HUES48 (cell line): Measurements from ENCODE around the gene IL1A.
"Not testable (repeated sequence)": the region's sequence is repeated elsewhere in the genome, so short reads cannot be mapped to it uniquely, and the experiment has no call there.

Experiments
- H3K27ac ChIP-seq: one replicate; pipeline ENCODE4 v1.7.0; 2013; ENCODE audit warnings: low read depth, low read length, inconsistent platforms
- H3K27me3 ChIP-seq: 2 replicates; pipeline ENCODE4 v1.6.1; 2013; ENCODE audit warnings: mild to moderate bottlenecking, low read length; ENCODE audit not compliant: control insufficient read depth, insufficient read depth
- H3K36me3 ChIP-seq: 2 replicates; pipeline ENCODE4 v1.6.1; 2013; ENCODE audit warnings: low read length; ENCODE audit not compliant: control insufficient read depth, insufficient read depth
- H3K4me1 ChIP-seq: 2 replicates; pipeline ENCODE4 v1.6.1; 2013; ENCODE audit warnings: mild to moderate bottlenecking, low read length; ENCODE audit not compliant: control insufficient read depth, insufficient read depth
- H3K4me3 ChIP-seq: 2 replicates; pipeline ENCODE4 v1.5.1; 2013; ENCODE audit warnings: mild to moderate bottlenecking, low read depth, low read length
- H3K9ac ChIP-seq: 2 replicates; pipeline ENCODE4 v1.6.1; 2013; ENCODE audit warnings: mild to moderate bottlenecking, low read depth, low read length, moderate library complexity
- H3K9me3 ChIP-seq: 2 replicates; pipeline ENCODE4 v1.6.1; 2013; ENCODE audit warnings: low read length; ENCODE audit not compliant: control insufficient read depth, insufficient read depth

IL1A gene, protein sequence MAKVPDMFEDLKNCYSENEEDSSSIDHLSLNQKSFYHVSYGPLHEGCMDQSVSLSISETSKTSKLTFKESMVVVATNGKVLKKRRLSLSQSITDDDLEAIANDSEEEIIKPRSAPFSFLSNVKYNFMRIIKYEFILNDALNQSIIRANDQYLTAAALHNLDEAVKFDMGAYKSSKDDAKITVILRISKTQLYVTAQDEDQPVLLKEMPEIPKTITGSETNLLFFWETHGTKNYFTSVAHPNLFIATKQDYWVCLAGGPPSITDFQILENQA

DNA sequence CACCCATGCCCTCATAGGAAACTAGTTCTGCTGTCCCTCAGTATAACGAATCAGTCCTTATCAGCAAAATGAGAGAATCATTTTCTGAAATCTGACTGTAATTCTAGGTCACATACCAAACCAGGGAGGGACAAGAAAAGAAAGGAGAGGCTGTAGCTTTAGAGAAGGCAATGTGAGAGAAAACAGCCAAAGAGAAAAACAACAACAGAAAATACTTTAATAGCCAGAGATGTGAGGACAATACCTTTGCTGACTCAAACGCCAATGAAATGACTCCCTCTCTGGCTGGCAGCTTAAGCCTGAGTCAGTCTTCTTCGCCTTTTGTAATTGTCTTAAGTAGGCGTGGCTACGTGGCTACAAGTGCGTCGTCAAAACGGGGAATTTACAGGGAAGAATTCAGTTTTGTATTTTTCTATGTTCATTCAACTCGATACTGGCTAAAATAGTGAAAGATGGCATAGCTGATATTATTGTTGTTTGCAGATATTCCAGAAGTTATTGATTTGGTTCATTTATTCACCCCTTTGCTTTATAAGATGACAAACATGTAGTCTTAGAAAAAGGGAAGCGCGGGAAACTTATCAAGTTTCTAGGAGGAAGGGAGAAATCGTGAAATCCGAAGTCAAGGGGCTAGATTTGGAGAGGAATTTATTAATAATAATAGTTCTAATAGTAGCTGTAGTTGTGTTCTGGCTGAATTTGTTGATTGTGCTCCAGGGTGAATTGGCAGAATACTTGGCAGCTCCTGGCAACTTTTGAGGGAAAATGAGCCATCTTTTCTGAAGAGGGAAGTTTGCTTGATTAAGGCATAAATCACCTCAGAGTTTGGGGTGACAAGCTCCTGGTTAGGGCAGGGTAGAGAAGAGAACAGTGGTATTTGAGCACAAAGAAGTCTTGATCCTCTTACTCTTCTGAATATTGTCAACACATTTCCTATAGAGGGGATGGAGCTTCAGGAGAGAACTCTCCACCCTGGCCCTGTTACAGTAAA lies at the start of gene IL1A:
TSS of gene IL1A (minus strand) at position 295 of the 991 bp plus-strand sequence. CDS start 723 bp downstream, outside the sequence.
- Histone ChIP-seq H3K9me3 (no peaks in the 10 kb centered on the region), H3K9ac (no peak within 1 kb of the TSS), H3K4me1 (peaks cover 29% of the 10 kb centered on the region), H3K36me3 (no peaks in the 10 kb centered on the region), H3K27ac (peak within 1 kb of the TSS; percentile 48), H3K4me3 (peak within 1 kb of the TSS; percentile 37), H3K27me3 (no peaks in the 10 kb centered on the region)

DNA sequence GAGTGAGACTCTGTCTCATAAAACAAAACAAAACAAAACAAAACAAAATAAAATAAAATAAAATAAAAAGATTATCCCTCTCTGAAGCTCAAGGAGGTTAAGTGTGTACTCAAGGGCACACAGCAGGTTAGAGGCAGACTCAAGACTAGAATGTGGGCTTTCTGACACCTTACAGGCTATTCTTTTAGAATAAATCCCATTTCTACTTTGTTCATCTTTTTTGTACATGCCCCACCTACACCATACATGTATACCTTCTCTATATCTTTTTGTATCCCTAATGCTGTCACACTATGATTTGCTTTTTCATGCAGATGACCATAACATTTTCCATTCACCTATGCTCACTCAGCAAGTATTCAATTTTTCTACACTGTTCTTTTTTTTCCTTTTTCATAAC lies 49.7 kb upstream of the IL1A start:
- peaks cover 8% of the 10 kb centered on the region; the same call in 1 of the 2 replicates for H3K4me1 ChIP-seq
- H3K9ac ChIP-seq = no peak overlapping the region
- H3K27ac ChIP-seq = no peak overlapping the region
- no peaks in the 10 kb centered on the region for H3K9me3 ChIP-seq
- H3K36me3 ChIP-seq = no peaks in the 10 kb centered on the region
- H3K4me3 ChIP-seq = no peak overlapping the region
- H3K27me3 ChIP-seq = no peaks in the 10 kb centered on the region

DNA sequence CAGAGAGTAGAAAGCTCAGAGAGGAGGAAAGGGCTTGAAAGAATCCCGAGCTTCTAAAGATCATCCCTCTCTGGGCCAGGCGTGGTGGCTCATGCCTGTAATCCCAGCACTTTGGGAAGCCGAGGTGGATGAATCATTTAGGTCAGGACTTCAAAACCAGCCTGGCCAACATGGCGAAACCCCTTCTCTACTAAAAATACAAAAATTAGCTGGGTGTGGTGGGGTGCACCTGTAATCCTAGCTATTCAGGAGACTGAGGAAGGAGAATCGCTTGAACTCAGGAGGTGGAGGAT lies 49.3 kb upstream of the IL1A start:
- not testable (repeated sequence) for H3K9ac ChIP-seq, H3K27ac ChIP-seq, H3K36me3 ChIP-seq, H3K27me3 ChIP-seq, H3K9me3 ChIP-seq, H3K4me1 ChIP-seq, H3K4me3 ChIP-seq

DNA sequence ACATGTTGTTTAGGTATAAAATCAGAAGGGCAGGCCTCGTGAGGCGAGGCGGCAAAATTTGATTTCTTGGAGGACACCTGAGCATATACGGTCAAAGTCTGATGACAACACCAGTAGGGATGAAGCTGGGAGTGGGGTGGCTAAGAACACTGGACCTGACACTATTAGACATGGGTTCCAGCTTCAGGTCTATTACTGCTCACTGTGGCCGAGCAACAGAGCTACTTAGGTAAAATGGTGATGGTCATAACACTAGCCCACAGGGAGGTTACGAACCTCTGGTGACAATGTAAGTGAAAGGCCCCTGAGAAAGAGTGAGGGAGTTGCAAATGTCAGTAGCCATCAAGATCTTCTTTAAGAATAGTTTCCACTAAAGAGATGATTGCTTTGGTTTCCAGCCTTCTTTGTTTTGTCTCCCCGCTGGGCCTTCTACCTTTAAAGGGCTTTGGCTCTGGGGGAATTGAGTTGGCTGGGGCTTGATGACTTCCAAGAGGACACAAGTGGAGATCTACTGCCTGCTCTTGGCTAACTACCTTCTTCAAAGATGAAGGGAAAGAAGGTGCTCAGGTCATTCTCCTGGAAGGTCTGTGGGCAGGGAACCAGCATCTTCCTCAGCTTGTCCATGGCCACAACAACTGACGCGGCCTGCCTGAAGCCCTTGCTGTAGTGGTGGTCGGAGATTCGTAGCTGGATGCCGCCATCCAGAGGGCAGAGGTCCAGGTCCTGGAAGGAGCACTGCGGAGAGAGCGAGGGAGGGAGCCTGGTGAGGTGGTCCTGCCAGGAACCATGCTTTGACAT lies 48.7 kb upstream of the IL1A start:
- Histone ChIP-seq H3K27me3 (no peaks in the 10 kb centered on the region), H3K9me3 (no peaks in the 10 kb centered on the region), H3K27ac (no peak overlapping the region), H3K9ac (no peak overlapping the region), H3K36me3 (no peaks in the 10 kb centered on the region), H3K4me1 (peaks cover 8% of the 10 kb centered on the region; the same call in 1 of the 2 replicates), H3K4me3 (no peak overlapping the region)

DNA sequence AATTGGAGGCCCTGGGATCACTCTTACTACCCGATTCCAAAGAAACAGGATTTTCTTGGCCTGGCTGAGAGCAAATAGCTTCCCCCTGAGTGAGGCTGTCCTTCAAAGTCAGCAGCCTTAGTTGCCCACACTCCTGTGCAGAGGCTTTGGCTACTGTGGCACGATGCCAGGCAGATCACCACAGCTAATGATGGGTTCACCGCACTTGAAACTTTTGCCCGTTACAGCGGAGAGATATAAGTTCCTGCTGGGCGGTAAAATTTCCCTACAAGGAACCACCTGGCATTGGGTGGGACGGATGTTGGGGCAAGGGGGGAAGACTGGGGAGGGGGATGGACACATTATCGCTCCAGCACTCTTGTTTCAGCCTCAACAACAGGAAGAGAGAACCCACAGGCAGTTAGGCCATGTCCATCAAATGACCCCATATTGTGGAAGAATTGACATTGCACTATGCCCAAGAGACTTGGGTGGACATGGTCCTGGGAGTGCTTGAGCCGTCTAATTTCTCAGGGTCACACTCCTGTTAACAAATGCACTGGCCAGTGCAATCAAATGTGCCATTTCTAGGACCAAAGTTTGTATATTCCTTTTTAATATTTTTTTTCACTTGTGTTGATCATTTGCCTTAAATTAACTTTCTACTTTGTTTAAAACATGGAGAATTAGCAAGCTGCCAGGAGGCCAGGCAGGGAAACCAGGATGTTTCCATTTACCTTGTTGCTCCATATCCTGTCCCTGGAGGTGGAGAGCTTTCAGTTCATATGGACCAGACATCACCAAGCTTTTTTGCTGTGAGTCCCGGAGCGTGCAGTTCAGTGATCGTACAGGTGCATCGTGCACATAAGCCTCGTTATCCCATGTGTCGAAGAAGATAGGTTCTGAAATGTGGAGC lies 47.9 kb upstream of the IL1A start:
- Histone ChIP-seq H3K9ac (no peak overlapping the region), H3K4me1 (peaks cover 8% of the 10 kb centered on the region; the same call in 1 of the 2 replicates), H3K36me3 (no peaks in the 10 kb centered on the region), H3K27ac (no peak overlapping the region), H3K27me3 (no peaks in the 10 kb centered on the region), H3K9me3 (no peaks in the 10 kb centered on the region), H3K4me3 (no peak overlapping the region)

DNA sequence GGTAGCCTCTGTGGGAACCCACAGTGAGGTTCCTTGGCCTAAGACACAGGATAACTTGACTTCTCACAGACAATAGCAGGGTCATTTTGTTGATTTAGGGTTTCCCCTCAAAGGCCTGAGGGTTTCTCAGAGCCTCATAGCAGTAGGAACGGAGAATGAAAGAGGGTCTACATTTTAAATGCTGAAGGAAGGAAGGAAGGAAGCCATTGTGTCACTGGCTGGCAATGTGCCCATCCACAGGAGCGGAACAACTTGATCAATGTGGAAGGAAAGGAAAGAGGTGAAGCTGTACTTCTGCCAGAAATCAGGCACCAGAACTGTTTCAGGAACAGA lies 47.2 kb upstream of the IL1A start:
- no peak overlapping the region for H3K27ac ChIP-seq
- no peak overlapping the region for H3K4me3 ChIP-seq
- peaks cover 6% of the 10 kb centered on the region; the same call in 1 of the 2 replicates for H3K4me1 ChIP-seq
- H3K9me3 ChIP-seq = no peaks in the 10 kb centered on the region
- H3K36me3 ChIP-seq = no peaks in the 10 kb centered on the region
- H3K9ac ChIP-seq = no peak overlapping the region
- no peaks in the 10 kb centered on the region for H3K27me3 ChIP-seq

DNA sequence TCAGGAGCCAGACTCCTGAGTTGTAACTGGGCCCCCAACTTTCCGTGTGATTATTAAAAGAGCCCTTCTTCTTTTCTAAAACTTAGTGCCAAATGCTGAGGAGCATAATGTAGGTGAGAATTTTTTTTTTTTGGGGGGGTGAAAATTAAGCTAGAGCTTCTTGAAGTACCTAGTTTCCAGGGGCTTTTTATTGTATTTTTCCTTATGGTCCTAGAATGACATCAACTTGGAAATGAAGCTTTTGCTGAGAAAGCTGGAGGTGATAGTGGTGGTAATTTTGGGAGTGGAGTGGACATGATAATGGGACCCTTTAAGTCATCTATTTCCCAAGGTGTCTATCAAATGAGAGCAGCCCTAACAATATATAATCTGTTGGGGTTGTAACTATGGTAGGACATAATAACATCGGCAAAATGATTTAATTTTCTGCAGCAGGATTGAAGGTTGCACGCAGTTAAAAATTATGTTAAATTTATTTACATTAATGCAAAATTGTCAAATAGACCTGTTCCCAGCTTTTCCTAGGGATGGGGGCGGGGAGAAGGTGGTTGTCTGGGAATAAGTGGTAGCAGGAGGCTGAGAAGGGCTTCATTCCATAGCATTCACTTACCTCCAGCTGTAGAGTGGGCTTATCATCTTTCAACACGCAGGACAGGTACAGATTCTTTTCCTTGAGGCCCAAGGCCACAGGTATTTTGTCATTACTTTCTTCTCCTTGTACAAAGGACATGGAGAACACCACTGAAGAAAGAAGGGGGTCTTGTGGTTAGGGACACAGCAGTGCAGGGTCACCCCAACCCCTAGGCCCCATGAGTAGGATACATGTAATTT lies 46.6 kb upstream of the IL1A start:
- H3K27ac ChIP-seq = no peak overlapping the region
- H3K4me1 ChIP-seq = peaks cover under 1% of the 10 kb centered on the region; the same call in 1 of the 2 replicates
- no peaks in the 10 kb centered on the region for H3K36me3 ChIP-seq
- H3K27me3 ChIP-seq = no peaks in the 10 kb centered on the region
- H3K9ac ChIP-seq = no peak overlapping the region
- no peak overlapping the region for H3K4me3 ChIP-seq
- no peaks in the 10 kb centered on the region for H3K9me3 ChIP-seq

DNA sequence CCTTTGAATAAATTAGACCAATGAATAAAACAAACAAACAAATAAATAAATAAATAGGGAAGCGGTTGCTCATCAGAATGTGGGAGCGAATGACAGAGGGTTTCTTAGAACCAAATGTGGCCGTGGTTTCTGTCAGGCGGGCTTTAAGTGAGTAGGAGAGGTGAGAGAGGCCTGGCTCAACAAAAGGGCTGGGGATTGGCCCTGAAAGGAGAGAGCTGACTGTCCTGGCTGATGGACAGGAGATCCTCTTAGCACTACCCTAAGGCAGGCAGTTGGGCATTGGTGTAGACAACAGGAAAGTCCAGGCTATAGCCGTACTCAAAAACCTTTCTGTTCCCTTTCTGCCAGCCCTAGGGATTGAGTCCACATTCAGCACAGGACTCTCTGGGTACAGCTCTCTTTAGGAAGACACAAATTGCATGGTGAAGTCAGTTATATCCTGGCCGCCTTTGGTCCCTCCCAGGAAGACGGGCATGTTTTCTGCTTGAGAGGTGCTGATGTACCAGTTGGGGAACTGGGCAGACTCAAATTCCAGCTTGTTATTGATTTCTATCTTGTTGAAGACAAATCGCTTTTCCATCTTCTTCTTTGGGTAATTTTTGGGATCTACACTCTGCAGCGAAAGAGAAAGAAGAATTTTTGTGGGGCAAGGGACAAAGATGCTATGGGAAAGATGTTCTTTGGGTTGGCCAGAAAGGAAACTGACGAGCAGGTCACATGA lies 45.8 kb upstream of the IL1A start:
- no peaks in the 10 kb centered on the region for H3K27me3 ChIP-seq
- H3K9ac ChIP-seq = no peak overlapping the region
- no peaks in the 10 kb centered on the region for H3K36me3 ChIP-seq
- no peak overlapping the region for H3K4me3 ChIP-seq
- no peaks in the 10 kb centered on the region for H3K9me3 ChIP-seq
- H3K4me1 ChIP-seq = no peaks in the 10 kb centered on the region
- H3K27ac ChIP-seq = no peak overlapping the region

DNA sequence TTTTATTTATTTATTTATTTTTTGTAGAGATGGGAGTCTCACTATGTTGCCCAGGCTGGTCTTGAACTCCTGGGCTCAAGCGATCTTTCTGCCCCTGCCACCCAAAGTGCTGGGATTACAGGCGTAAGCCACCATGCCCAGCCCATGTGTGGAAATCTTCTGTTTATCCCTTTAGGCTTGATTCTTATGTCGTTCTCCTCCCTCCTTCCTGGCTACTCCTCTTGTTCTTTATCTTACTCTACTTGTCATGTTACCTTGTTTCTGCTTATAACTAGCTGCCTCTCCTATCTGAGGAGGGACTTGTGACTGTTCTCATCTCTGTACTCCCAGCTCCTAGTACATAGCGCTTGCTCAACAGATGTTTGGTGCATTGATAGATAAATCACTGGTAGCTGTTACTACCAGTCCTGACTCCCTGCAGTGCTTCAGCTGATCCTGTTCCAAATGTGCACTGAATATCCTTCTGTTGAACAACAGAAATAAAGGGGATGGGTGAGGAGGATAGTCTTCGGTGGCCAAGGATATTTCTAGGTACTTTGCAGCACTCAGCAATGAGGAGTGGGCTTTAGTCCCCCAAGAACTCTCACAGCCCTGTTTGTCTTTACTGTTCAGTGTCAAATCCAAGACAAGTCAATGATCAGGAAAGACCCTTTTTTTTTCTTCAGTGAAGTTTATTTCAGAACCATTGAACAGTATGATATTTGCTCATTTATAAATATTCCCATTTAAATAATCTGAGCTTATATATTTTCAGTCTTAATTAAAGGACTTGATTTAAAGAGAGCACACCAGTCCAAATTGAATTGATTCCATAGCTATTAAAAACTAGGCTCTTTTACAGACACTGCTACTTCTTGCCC lies 45.0 kb upstream of the IL1A start:
- no peak overlapping the region for H3K27ac ChIP-seq
- no peaks in the 10 kb centered on the region for H3K4me1 ChIP-seq
- no peak overlapping the region for H3K9ac ChIP-seq
- H3K4me3 ChIP-seq = no peak overlapping the region
- H3K36me3 ChIP-seq = no peaks in the 10 kb centered on the region
- no peaks in the 10 kb centered on the region for H3K27me3 ChIP-seq
- H3K9me3 ChIP-seq = no peaks in the 10 kb centered on the region
